ENCODE measurements around the gene CD82.
A peak's percentile ranks its signal among the peaks of the same experiment; 100 is the strongest.

Gene CD82

DNA sequence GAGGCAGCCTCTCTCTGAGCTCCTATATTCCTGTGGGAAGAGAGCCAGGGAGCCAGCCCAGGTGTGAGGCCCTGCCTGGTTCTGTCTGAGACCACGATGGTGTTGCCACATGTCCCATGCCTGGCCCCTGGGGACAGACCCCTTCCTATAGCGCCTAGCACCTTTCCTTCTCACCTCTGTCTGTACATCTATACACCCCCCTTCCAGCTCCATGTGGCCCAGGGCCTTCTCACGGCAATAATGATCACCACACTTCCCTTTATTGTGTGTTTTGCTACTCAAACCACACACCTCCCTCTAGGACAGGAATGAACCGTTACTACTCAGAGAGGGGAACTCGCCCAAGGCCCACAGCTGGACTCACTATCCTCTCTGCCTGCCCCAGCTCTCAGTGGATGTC, 12.8 kb downstream of the CD82 start:
- DNase-seq: no peak

DNA sequence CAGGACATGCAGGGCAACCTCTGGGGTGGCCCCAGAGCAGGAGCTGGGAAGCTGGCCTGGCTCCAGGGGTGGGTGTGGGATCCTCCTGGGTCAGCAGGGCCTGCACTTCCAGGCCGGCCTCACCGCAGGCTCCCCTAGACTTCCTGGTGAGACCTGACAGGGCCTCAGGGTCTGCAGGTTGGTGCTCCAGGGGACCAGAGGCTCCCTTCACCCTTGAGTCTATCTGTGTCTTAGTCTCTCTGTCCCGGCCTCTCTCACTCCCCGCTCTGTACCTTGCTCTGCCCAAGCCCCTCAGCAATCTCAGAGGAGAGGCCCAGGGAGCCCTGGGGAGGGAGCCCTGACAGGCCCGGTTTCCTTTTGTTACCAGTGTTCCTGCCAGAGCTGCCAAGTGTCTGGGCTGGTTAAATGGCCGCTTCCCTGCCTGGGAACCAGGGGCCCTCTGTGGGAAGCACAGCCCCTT, 13.9 kb downstream of the CD82 start:
- no peak for DNase-seq

DNA sequence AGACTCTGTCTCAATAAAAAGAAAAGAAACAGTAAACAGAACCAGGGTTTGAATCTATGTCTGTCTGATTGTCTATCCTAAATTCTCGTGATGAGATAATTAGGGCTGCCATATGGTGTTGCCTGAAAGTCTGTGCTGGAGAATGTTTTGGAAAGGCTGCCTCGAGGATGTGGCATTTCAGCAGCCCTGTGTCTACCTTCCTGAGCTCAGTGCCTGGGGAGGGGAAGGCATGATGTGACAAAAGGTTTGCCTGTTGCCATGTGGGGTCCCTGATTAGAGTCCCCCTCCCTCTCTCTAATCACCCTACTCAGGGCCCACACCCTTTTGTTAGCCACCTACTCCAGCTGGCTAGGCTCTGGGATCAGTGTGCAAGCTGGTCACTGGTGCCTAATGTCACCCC, 15.2 kb downstream of the CD82 start:
- DNase-seq: no peak

DNA sequence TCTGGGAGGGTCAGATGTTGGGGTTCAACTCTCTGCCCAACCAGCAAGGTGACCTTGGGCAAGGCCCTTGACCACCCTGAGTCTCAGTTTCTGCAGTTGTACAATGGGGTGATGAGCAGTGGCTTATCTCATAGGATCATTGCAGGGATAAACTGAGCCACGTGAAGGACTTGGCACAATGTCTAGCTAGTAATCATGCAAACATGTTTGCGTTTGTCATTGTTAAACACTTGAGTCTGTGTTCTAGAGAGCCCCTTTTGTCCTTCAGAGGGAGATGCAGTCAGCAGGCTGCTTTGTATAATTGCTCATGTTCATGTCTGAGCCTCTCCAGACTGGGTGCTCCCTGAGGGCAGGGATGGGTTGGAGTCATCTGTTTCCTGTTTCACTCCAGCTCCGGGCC, 15.8 kb downstream of the CD82 start:
- DNase-seq: no peak

DNA sequence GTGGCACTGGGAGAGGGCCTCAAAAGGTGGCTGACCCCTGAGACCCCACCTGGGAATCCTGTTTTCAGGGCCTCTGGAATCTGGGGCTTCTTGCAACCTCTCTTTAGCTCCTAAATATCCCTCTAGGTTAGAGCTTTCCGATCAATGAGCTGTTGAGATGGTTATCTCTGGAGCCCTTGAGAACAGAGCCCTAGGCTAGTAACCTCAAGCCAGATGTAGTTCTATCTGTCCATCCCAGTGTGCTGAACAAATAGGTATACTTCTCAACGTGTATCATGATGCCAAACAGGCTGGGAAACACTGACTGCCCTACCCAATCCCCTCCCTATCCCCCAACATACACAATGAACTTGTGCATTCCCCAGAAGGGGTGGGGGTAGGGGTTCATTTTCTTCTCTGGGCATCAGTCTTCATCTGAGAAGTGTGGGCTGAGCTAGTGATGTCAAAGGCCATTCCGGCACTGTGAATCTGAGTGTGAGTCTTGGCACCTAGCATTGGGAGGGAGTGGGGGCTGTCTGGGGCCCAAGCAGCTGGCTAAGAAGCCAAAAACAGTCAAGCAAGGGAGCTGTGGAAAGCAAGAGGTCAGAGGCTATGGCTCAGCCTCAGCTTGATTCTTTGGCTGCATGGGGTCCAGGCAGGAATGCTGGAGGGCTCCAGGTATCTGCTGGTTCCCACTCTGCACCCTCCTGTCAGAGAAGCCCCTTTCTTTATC, 17.3 kb downstream of the CD82 start:
- no peak for DNase-seq

DNA sequence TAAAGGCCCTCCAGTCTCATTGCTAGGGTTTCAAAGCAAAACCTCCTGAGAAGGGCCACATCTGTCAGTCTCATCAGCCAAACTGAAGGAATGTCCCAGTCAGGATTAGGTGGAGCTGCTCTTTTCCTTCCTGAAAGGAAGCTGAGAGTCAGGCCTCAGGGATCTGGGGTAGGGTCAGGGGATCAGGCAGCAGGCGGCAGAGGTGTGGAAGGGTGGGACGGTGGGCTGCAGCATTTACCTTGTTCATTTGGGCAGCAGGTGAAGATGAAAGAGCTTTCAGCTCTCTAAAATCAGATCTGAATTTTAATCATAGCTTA, 17.8 kb downstream of the CD82 start:
- no peak for DNase-seq

DNA sequence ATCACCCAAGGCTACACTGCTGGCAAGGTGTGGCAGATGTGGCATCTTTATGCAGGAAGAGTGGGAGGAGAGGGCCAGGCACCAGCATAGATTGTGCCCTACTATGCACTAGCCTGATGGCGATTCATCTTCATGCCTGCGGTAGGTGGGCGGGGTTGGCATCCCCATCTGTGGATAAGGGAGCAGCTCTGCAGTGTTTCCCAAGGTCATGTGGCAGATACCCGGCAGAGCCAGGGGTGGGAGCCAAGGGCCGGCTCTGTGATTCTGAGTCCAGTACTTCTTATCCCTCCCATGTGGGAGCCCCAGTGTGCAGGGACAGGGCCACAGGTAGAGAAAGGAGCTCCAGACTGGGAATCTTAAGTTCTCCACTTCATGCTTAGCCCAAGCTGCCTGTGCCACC, 20.0 kb downstream of the CD82 start:
- no peak for DNase-seq

DNA sequence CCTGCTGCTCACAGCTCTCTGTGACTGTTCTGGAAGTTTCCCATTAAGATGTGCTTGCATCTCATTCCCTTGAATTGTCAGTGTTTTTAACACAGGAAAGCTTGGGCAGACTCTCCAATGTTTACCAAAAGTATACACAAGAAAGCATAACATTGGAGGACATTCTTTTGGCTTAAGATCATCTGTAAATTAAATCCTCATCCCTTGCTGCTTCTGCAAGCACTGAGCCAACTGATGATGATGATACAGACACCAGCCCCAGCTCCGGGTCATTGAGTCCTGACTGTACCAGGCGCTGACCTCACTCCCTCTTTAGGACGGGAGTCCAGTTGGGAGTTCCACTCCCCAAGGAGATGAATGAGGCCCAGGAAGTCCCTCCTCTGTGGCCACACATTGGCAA, 23.8 kb downstream of the CD82 start:
- DNase-seq: no peak

DNA sequence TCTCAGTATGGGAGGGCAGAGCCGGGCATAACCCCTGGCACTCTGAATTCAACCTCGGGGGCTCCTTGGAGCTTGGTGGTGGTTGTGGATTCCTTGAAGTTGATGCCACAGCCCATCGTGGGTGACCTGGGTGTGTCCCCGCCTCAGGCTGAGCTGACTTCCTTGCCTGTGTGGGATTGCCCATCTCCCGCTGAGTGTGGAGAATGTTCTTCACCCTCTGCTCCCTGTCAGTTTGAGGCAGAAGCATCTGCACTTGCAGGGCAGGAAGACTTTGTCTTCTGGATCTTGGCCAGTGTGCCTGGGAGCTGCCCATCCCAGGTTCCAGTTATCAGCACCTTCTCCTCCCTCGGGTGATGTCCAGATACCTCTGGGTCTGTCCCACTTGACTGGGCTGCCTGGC, 25.3 kb downstream of the CD82 start:
- no peak for DNase-seq

DNA sequence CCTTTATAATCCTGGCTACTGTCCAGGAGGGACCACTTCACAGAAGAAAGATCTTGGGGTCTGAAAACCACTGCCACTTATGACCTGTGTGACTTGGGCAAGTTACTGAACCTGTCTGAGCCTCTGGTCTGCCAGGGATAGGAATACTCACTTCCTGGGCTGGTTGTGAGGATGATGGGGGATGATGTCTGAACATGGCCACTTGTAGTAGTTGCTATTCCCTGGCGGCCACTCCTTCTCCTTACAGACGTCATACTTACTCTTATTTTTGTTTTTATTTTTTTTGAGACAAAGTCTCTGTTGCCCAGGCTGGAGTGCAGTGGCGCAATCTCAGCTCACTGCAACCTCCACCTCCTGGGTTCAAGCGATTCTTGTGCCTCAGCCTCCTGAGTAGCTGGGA, 26.1 kb downstream of the CD82 start:
- DNase-seq: no peak

DNA sequence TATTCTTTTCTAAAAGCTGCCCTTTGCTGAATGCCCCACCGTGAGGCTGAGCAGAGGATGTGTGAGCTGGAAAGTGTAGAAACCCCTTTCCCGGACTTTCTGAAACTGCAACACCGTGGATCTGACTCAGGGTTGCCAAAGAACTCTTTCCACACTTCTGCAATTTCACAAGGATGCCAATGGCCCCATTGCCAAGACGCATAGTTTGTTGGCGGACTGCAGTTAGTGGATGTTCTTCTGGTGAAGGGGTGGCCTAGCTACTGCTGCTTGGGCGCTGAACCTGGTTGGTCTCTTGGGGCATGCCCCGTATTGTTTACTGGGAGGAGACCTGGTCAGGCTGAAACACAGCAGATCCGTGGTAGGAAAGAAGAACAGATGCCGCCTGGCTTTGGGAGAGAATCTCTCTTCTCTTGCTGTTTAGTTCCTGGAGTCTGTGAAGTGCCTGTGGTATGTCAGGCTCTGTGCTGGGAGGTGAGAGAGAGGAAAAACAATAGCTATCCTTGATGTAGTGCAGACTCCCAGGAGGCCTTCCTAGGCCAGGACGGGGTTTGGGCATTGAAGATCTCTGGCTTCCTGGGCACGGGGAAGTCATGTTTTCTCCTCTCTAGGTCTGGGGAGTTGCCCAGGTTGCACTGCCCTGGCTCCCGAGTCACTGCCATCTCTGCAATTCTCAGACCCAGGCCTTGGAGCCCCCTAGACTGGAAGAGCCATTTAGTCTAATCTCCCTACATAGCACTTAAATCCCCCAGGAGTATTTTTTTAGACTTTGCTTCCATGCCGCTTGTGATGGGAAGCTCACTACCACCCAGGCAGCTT, 26.9 kb downstream of the CD82 start:
- no peak for DNase-seq

DNA sequence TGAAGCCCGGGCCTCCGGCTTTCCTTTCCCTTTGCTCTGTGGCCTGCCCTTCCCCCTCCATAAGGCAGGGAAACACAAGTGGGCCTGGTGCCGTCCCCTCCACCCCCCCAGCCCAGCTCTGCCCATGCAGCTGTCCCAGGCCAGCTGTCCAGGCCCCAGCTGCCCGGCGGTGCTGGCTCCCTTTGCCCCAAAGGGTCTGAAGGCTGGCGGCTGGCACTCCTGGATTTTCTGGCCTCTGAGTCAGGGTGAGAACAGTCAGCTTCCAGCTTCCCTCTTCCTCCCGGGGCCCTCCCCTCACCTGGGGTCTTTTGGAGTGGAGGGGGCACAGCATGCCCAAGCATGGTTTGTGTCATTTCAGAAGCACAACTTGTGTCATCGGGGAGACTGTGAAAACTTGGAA, 27.8 kb downstream of the CD82 start:
- no peak for DNase-seq

DNA sequence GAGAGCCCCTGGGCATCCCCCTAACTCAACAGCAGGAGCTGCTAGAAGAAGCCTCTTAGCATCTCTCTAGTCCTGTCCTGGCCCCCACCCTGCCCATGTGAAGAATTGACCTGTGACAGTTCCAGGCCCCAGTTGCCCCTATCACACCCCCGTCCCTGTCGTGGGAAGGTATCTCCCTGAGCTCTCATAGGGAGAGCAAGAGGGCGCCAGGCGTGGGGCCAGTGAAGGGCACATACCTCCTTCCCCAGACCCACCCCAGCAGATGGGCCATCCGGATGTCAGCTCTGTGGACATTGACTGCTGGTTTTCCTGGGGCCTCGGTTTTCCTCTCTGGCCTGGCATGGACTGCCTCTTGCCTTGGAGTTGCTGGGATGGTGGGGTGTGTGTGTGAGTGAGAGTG, 29.5 kb downstream of the CD82 start:
- DNase-seq: no peak

DNA sequence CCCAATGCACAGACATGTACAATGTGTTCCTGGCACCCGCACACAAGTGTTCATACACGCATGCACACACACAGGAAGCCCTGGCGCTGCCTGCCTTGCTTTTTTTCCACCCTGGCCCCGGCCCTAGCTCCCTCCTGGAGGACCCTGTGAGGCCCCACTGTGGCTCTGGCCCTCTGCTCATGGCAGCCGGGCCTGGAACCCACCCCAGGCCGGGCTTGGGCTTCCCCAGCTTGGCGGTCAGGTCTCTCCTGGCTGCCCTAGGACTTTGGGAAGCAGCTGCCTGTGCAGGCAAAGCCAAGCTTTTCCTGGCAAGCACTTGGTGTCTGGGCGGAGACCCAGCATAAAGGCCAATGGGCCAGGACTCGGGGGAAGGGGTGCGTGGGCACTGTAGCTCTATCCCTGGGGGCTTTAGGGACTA, 30.5 kb downstream of the CD82 start:
- peak in 1 of 6 experiments; percentile 6 for DNase-seq

DNA sequence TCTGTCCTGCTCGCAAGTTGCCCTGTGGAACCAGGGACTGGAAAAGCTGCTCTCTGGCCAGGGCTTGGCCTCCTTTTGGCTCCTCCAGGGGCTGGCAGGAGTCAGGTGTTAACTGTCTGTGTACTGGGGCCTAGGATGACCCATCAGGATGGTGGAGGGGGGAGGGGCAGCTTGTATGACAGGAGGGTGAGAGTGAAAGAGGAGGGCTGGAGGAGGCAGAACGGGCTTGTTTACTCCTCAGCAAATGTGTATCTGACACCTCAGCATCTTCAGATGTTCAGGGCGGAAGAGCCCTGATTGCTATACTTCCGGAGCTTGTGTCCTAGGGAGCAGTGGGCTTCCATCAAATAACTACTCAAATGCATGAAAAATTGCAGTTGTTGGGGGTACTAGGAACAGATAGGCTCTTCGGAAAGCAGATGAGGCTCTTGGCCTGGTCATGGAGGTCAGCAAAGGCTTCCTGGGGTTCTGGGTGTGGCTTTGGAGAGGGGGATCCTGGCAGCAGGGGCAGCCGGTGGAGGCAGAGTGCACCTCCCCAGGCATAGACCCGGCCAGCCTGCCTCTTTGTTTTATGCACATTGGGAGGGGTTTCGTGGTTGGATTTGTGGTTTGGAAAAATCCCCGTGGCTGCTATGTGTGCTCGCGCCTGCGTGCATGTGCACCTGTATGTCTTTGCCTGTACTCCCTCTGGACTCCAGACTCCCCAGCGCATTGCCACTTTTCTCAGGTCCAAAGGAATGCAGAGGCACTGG, 31.2 kb downstream of the CD82 start:
- DNase-seq: peak; percentile 54 to 79 (median 61)

DNA sequence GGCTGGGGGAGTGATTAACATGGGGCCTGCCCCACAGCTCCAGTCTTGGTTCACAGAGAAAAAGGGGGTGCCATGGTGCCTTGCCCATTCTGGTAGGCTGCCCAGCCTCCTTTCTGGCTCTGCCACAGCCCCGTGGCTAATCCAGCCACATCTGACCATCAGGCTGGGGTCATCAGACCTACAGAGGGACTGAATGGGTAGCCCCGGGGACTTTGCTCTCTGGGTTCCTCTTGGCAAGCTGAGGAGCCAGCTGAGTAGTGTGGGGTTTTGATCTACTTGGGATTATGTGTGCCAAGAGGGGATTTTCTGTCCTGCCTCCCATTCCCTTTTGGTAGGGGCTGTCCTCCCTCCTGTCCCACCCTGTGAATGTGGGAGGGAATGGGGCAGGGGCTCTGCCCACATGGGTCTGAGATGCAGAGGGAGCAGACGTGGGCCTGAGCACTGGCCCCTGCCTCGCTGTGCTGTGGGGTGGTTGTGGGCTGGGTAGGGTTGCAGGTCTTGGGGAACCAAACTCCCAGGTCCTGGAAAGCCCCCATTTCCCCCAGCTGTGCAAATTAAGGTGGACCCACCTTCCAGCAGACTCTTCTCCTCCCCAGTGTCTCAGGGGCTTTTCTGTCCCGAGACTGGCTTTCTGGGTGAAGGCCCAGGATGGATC, 32.0 kb downstream of the CD82 start:
- DNase-seq: no peak

DNA sequence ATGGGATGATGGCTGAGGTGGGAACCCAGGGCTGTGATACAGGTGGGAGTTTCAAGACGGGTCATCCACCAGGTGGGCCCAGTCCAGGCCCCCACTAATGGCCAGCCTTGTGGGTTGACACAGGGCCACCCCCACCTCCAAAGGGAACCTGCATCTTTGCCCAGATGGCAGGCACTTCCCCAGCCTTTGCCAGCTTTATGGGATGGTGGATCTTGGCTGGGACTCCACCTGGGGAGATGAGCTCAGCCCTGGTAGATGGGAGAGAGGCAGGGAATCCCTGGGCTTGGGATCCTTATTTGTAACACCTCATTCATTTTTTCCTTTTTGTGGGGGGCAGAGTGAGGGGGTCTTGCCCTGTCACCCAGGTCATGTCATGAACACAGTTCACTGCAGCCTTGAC, 33.4 kb downstream of the CD82 start:
- no peak for DNase-seq

DNA sequence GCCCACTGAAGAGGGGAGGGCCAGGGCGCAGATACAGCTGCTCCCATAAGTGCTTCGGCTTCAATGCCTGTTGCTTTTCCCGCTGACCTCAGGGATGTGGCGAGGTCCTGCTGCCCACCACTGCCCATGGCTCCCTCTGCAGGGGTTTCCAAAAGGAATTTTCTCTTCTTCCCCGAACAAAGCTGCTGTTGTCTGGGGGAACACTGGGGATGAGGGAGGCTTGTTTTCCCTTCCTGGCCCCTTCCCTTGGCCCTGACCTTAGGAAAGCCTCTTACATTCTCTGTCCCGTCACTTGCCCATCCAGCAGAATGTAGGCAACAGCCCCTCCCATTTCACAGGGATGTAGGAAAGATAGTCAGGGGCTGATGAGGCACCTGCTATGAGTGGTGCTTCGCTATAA, 34.8 kb downstream of the CD82 start:
- no peak for DNase-seq

DNA sequence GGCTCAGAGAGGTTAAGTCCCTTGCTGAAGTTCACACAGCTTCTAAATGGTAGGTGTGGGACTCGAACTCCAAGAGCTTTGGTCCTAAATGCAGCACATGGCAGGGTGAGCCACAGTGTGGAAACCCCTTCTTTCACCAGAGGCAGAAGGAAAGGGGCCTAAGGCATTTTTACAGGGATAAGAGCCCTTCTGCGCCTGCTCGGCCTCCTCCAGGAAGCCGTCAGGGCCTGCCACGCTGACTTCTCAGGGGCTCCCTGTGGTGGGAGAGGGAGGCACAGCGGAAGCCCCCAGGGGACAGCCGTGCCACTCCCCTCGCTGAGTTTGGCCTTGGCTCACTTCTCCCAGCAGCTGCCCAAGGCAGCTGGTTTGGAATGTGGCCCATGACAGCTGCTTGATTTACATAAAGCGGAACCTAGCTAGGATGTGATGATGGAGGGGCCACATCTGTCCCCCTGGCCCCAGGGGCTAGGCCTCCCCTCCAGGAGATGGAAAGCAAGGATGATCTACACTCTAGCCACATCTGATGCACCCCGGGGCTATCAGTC, 35.4 kb downstream of the CD82 start:
- no peak for DNase-seq

DNA sequence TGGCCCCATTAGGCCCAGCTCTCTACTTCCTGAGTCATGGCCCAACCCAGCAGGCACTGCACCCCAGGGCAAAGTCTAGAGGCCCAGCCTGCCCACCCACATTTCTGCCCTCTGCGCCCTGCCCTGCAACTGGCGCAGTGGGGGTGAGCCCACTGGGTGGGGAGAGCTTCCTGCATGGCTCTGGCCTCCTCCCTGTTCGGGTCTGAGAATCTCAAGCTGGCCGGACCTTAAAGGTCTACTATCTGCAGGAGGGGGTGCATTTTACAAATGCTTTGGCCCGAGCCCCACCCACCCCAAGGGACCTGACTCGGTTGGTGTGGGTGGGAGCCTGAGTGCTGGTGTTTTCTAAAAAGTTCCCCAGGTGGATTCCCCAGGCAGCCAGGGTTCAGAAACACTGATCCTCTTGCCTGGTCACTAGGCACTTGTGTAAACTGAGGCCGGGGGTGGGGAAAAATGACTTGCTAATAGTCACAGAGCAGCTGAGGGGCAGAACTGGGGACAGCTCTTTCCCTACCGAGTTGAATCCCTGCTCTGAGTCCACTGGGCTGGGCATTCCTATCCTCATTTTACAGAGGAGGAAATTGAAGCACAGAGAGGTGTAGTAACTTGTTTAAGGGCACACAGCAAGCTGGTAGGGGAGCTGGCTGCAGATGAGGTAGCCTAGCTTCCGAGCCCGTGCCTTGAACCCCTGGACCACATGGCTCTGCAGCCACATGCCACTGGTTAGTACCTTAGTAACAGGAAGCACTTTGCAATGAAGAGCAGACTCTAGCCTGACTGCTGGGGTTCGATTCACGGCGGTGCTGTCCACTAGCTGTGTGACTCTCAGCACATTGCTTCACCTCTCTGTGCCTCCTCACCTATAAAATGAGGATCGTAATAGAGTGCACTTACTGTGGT, 36.3 kb downstream of the CD82 start:
- DNase-seq: no peak

DNA sequence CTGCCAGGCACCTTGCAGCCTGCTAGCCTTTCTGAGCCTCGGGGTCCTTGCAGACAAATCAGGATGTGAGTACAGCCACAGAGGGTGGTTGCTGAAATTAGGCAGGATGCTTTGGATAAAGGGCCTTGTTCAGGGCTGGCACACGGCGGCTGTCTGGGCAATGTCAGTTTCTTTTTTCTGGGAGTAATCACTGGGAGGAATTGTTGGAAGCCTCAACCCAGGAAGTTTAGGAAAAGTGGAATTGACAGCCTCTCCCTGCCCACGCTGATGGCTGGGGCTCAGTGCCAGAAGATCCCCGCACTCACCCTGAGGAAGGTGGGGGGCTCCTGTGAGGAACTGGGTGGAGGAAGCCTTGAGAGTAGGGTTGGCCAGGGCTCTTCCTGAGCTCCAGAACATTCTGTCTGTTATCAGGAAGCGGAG, 37.4 kb downstream of the CD82 start:
- DNase-seq: no peak

DNA sequence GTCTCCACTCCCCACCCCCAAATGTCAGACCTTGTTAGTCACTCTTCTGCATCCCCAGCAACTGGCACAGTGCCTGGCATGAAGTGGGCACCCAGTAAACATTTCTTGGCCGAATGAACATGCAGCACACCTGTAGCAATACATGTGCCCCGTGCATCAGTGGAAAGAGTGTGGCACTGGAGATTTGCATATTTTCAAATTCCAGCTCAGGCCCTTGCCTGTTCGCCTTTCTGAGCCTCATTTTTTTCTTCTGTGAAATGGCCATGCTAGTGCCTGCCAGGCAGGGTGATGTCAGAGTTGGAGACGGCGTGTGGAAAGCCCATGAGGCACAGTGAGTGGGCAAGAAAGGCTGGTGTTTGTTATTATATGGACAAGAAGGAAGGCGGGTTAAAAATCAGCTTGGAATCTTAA, 38.7 kb downstream of the CD82 start:
- no peak for DNase-seq

Measured in stimulated activated naive CD4-positive, alpha-beta T cell (primary cell).